ENCODE measurements around the gene PPIF.
A peak's percentile ranks its signal among the peaks of the same experiment; 100 is the strongest.

The PPIF gene

DNA sequence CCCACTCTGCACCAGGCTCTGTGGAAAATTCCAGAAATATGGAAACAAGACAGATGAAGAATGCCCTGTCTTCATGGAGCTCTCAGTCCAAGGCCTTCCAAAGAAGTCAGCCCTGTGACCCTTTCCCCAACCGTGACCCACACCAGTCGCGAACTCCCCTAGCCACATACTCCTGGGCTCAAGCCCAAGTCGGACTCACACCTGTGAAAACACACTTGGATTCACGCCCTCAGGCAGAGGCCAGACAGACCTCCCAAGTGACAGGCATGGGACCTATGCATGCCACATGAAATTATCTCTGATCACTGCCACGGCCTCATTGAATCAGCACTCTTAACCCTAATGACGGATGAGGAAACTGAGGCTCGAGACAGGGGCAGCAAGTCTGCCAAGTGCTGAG lies 55.7 kb downstream of the PPIF start:
- no peak overlapping the region for H3K4me3 ChIP-seq (ENCODE audit: low read depth, low read length)
- no peak for DNase-seq (ENCODE audit: low read depth, low spot score)
- TF ChIP-seq, protein P1, sequence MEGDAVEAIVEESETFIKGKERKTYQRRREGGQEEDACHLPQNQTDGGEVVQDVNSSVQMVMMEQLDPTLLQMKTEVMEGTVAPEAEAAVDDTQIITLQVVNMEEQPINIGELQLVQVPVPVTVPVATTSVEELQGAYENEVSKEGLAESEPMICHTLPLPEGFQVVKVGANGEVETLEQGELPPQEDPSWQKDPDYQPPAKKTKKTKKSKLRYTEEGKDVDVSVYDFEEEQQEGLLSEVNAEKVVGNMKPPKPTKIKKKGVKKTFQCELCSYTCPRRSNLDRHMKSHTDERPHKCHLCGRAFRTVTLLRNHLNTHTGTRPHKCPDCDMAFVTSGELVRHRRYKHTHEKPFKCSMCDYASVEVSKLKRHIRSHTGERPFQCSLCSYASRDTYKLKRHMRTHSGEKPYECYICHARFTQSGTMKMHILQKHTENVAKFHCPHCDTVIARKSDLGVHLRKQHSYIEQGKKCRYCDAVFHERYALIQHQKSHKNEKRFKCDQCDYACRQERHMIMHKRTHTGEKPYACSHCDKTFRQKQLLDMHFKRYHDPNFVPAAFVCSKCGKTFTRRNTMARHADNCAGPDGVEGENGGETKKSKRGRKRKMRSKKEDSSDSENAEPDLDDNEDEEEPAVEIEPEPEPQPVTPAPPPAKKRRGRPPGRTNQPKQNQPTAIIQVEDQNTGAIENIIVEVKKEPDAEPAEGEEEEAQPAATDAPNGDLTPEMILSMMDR (IDR thresholded peaks at IDR 0.05; ENCODE audit: low read depth, low read length): no peak
- in situ Hi-C loops (cut with HindIII; ENCODE audit: low sequenced_read_pairs): no loop called here

DNA sequence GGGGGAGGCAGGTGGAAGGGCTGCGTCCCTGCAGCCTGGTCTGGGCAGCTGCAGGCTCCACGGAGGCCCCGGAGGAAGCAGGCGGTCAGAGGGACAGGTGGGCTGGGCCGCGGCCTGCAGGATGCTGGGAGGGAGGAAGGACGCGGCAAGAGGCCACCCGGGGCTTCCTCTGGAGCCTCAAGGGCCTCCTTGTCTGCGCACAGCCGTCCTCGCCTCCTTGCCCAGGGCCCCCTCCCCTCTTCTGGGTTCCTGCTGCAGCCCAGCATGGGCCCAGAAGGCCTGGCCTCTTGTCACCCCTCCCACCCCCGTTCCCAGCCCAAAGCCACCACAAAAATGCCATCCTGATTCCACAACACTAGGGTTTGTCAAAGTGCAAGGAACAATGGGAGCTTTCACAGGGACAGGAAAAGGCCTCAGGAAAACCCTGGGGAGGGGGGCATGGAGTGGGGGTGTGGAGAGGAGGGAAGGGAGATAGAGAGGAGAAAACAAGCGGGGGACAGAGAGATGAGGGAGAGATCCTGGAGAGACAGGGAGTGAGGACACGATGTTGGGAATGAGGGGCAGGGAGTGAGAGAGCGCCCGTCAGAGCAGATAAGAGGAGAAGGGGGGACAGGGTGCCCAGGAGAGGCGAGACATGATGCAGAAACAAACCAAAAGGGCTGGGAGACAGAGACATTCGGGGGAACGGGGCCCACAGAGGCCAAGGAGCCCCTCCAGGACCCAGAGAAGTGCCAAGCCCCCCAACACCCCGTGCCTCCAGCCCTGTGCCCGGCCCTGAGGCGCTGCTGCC lies 56.4 kb downstream of the PPIF start:
- no peak overlapping the region for H3K4me3 ChIP-seq (ENCODE audit: low read depth, low read length)
- TF ChIP-seq, protein P1 (IDR thresholded peaks at IDR 0.05; ENCODE audit: low read depth, low read length): no peak
- peak; percentile 75 for DNase-seq (ENCODE audit: low read depth, low spot score)
- in situ Hi-C loops (cut with HindIII; ENCODE audit: low sequenced_read_pairs): no loop called here

- no peak overlapping the region for H3K4me3 ChIP-seq (ENCODE audit: low read depth, low read length)
- TF ChIP-seq, protein P1 (IDR thresholded peaks at IDR 0.05; ENCODE audit: low read depth, low read length): no peak
- in situ Hi-C loops (cut with HindIII; ENCODE audit: low sequenced_read_pairs): no loop called here
- DNase-seq (ENCODE audit: low read depth, low spot score): peak; percentile 81
These were observed 57.0 kb downstream of the PPIF start for GRCh38 chr10:79404231-79404609.

DNA sequence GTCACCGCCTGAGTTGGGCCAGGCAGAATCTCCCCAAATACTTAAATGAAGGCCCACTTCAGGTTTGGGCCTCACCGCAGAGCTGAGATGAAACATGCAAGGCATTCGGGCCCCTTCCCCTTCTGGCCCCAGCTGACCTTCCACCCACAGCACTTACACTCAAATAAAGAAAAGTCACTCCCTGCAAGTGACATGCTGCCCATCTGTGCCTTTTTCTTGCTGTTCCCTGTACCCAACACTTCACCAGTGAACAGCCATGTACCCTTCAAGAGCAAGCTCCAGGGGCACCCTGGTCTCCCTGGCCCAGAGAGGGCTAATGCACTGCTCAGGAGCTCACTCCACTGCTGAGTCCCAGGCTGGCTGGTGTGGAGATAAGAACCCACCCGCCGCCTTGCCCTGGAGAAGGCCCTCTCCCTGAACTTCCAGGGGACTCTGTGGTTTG lies 57.4 kb downstream of the PPIF start:
- in situ Hi-C loops (cut with HindIII; ENCODE audit: low sequenced_read_pairs): no loop called here
- no peak for DNase-seq (ENCODE audit: low read depth, low spot score)
- TF ChIP-seq, protein P1 (IDR thresholded peaks at IDR 0.05; ENCODE audit: low read depth, low read length): no peak
- no peak overlapping the region for H3K4me3 ChIP-seq (ENCODE audit: low read depth, low read length)
